Measurements from ENCODE around the gene OR10R2.

OR10R2 gene

DNA sequence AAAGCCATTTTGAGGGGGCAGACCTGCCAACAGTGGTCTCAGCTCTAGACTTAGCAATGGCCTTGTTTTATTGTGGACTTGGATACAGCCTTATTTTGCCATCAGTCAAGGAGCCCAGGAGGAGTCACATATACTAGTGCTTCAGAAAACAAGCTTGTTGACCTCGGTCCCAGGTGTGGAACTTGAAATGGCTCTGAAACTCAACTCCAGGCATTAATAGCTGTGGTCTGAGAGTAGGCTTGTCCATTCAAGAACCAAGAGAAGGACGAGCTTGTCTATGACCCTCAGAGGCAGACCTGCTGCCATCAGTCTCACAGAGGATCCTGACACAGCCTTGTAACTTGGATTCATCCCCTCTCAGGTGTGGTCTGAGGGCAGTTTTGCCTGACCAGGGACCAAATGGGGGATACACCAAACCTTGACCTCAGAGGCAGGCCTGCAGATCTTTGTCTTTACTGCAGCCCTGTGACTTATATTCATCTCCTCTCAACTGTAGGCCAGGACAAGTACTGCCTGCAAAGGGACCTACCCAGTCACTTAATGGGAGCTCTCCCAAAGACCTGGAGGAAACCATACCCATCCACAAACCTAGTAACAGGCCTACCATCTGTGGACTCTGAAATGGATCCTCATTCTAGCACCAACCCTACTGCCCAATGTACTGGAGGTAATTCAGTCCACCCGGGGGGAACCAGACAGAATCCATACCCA, 49.1 kb downstream of the OR10R2 start:
- in situ Hi-C loops (cut with MboI; ENCODE audit: low sequenced_read_pairs), result loop anchor here (25.0 kb wide), 1 partner anchor 541 kb away; no protein-coding TSS in a partner anchor

DNA sequence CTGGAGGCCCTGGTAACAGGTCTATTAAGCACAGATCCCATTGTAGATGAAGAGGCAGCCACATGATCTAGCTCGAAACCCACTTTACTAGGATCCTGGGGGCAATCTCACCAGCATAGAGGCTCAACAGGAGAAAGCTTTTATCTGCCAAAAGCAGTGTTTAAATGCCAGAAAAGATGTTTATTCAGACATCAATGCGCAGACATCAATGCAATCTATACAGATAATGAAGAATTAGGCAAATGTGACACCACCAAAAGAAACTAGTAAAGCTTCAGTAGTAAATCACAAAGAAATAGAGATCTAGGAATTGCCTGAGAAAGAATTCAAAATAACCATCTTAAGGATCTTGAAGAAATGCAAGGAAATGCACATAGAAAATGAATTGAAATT, 49.6 kb downstream of the OR10R2 start:
- in situ Hi-C loops (cut with MboI; ENCODE audit: low sequenced_read_pairs), result loop anchor here (25.0 kb wide), 1 partner anchor 541 kb away; no protein-coding TSS in a partner anchor

DNA sequence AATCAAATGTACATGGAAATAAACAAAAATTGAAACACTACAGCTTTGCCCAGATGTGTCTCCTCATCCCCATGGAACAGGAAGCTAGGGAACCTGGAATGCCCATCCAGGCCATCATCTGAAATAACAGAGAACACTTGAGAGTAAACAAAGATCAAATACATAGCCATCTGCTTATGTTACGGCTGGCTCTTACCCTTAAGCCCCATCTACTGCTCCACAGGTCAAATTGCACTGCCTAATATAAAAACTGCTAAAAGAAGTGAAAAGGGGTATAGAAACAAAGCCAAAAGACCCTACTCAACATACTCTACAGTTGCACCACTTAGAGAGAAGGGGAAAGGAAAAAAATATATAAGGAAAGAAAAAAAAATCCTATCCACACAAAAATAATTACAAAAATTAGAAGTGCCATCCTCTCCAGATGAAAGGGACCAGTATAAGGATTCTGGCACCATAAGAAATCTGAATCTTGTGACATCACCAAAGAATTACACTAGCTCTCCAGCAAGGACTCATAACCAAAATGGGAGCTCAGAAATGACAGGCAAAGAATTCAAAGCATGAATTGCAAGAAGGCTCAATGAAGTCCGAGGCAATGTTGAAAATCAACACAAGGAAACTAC, 55.3 kb downstream of the OR10R2 start:
- in situ Hi-C loops (cut with MboI; ENCODE audit: low sequenced_read_pairs), result no loop called here

Data from HL-60/S4 treated with retinoic acid at 250 ng/mL for 4 days and 3 days (cell line).